GM13976 (cell line): ENCODE data around the gene BTNL2.
A peak's percentile ranks its signal among the peaks of the same experiment; 100 is the strongest.

ENCODE experiments used
- DNase-seq: peaks from one replicate; pipeline ENCODE4 v3.0.0; 2012; ENCODE audit warnings: low spot score
- CTCF ChIP-seq: IDR thresholded peaks from 2 replicates; pipeline ENCODE4 v1.5.1; 2012; ENCODE audit warnings: borderline replicate concordance, mild to moderate bottlenecking; ENCODE audit not compliant: insufficient read depth; ENCODE audit errors: extremely low read depth, missing control alignments, control extremely low read depth
- in situ Hi-C: fragments of 300-500 bp; cut with MboI; formaldehyde crosslinking; loops from one replicate; pipeline ENCODE4 v1.12.0; 2022; ENCODE audit warnings: low sequenced_read_pairs, mixed read lengths, inconsistent platforms; ENCODE audit not compliant: unreplicated experiment

Gene BTNL2

GRCh38 chr6:32416036-32416435, 9.1 kb upstream of the BTNL2 start:
- DNase-seq, result no peak
- in situ Hi-C loops, result loop anchor here (5.0 to 10.0 kb wide), 2 partner anchors 171 to 381 kb away; no protein-coding TSS in a partner anchor
- no peak for TF ChIP-seq CTCF

DNA sequence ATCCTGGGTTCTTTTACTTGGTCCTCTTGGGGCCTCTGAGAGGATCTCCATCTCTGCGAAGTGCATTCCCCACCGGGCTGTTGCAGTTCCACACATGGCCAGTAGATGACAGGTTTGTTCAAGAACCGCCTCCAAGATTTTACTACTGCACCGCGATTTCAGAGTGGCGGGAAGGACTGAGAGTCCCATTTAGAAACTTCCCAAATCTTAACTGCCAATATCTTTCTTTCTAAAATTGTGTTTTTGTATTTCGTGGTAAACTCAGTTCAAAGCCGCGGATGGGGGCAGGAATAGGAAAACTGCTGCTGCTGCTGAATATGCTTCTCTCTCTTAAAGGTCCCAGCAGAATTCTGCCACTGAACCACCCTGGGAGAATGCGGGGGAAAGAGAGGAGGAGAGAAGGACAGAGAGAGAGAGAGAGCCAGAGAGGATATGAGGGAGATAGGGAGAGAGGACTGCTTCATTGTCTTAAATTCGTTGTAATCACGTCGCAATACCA, 8.6 kb upstream of the BTNL2 start:
- peak; percentile 65 for DNase-seq
- TF ChIP-seq CTCF, result peak; percentile 81
- in situ Hi-C loops, result loop anchor here (5.0 to 10.0 kb wide), 2 partner anchors 171 to 382 kb away; no protein-coding TSS in a partner anchor

GRCh38 chr6:32413427-32414047, 6.6 kb upstream of the BTNL2 start:
- DNase-seq, result peak; percentile 78
- TF ChIP-seq CTCF, result peak; percentile 84
- in situ Hi-C loops, result loop anchor here (10.0 kb wide), 1 partner anchor 169 kb away; no protein-coding TSS in a partner anchor

GRCh38 chr6:32411566-32412327, 4.8 kb upstream of the BTNL2 start:
- TF ChIP-seq CTCF, result no peak
- DNase-seq, result no peak
- in situ Hi-C loops, result loop anchor here (10.0 kb wide), 1 partner anchor 167 kb away; no protein-coding TSS in a partner anchor

- in situ Hi-C loops, result loop anchor here (10.0 kb wide), 1 partner anchor 166 kb away; no protein-coding TSS in a partner anchor
- no peak for TF ChIP-seq CTCF
- no peak for DNase-seq
Measured at GRCh38 chr6:32410906-32411305, 3.9 kb upstream of the BTNL2 start.

- no peak for DNase-seq
- in situ Hi-C loops, result no loop called here
- no peak for TF ChIP-seq CTCF
Measured at GRCh38 chr6:32406197-32406596, 784 bp downstream of the BTNL2 start.
